H1 (cell line): ENCODE measurements around the gene RELT. TPM values are rescaled to one million over a fixed set of nuclear protein-coding genes. Genes with fewer than 3 reads are reported as not detected.

Experiments
- CHD7 ChIP-seq: fragments of 300-600 bp; sonication (generic); IDR thresholded peaks from 2 replicates; pipeline ENCODE4 v1.7.1; 2012; ENCODE audit warnings: low read length, moderate library complexity, mild to moderate bottlenecking, inconsistent platforms; ENCODE audit not compliant: insufficient replicate concordance
- polyA plus RNA-seq, 7 experiments: library from polyadenylated mRNA; depleted of rRNA in 3 of 7; stranded (reverse) in 5 of 7; unstranded in 2 of 7; fragments of >200 nt in 5 of 7; fragments of 200-250 nt in 2 of 7; gene quantifications; 1 replicate in 5 of 7; 2 replicates in 1 of 7; 4 replicates in 1 of 7; pipeline versions ENCODE4 v1.2.1 to v1.2.3, GENCODE V29; 2011 to 2013; ENCODE audit warnings: missing spikeins in 2 of 7, mixed read lengths in 2 of 7
- total RNA-seq: library from RNA; stranded (reverse); fragmentation: NEBNext Ultra II Directional; extraction: Animal tissue kit (Norgen Biotek cat#: 25700); gene quantifications from 2 replicates; pipeline ENCODE4 v1.2.1, GENCODE V29; 2021

RELT gene
- total and polyA plus RNA-seq, 2 of the 8 experiments (the other 6 are each of a cell fraction or from before 2014, with no cell fraction given): 3.4 to 5.7 TPM

DNA sequence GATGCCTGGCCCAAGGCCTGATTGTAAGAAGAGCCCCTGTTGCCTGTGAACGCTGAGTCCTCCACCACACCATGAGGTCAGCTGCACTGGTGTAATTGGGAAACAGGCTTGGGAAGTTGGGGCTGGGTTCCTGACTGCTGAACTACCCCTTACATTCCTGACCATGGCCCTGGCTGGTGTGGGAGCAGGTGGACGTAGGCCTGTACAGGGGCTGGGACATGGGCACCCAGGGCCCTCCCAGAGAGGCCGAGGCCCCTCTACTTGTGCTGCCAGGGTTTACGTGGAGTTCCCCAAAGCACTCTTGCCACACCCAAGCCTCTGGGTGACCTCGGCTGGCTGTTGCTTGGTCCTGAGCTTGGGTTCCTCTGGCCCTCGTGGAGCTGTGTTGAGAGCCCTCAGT is 5.4 kb downstream of the RELT start (continued):
- TF ChIP-seq CHD7: no peak
